HG03571 (cell line): Measurements from ENCODE around the gene SULT1A1.
"Not testable (repeated sequence)": the region's sequence is repeated elsewhere in the genome, so short reads cannot be mapped to it uniquely, and the experiment has no call there.

Experiments used
- ATAC-seq: cut with Tn5 transposase; IDR thresholded peaks from one replicate; pipeline ENCODE4 v1.9.1; 2021; ENCODE audit not compliant: unreplicated experiment

Gene SULT1A1

DNA sequence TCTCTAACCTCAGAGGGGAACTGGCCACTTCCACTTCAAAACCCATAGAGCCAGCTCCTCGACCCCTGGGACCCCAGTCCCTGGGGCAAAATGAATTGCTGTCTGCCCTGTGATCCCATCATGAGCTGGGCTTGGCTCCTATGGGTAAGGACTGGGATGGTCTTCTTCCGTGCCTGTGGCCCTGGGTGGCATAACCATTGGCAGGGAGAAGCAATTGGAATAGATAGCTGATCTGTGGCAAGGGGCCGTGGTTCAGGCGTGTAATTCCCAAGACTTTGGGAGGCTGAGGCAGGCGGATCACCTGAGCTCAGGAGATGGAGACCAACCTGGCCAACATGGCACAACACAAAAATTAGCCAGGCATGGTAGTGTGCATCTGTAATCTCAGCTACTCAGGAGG is 17.3 kb downstream of the SULT1A1 start:
- ATAC-seq, result no peak

GRCh38 chr16:28591355-28591754 is 18.5 kb downstream of the SULT1A1 start:
- ATAC-seq, result no peak

GRCh38 chr16:28590384-28591340 is 19.2 kb downstream of the SULT1A1 start:
- ATAC-seq, result no peak

DNA sequence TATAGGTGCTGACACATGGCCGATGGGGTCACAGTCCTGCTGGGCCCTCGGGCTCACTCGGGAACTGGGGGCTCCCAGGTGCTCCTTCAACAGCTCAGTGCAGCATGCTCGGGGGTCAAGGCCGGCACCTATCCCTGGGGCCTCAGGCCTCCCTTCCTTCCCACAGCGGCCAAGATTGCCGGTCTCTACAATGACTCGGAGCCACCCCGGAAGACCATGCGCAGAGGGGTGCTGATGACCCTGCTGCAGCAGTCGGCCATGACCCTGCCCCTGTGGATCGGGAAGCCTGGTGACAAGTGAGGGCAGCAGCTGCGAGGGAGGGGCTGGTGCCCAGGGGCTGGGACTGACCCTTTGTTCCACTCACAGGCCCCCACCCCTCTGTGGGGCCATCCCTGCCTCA is 19.9 kb downstream of the SULT1A1 start:
- no peak for ATAC-seq

DNA sequence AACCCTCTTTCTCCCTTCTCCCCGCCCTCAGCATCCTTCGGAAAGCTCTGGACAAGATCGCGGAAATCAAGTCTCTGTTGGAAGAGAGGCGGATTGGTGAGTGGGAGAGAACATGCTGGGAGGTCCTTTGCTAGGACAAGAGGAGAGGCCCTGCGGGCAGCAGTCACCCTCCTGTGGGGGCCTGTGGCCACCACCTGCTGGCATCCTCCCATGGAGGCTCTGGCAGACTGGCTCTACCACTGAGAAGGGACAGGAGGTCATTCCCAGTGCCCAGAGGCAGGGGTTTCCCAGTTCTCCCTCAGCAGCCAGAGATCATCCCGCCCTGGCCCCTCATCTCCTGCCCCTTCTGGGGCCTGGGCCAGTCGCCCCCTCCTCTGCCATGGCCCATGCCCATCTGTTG is 20.8 kb downstream of the SULT1A1 start:
- no peak for ATAC-seq

DNA sequence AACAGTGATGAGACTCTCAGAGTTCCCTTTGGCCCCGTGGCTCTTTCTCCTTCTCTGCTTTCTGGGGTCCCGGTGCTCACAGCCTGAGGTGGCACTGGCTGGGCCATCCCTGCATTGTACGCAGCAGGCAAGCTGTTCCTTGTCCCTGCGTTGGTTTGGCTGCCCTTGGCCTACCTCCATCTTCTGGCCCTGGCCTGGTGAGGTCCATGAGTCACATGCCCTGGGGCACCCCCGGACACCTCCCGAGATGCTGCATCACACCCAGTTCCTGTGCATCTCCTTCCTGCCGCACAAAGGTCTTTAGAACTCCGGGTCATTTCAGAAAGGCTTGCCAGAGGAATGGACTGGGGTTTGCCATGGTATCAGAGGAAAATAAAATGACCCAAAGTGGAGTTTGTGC is 22.5 kb downstream of the SULT1A1 start:
- ATAC-seq, result no peak

DNA sequence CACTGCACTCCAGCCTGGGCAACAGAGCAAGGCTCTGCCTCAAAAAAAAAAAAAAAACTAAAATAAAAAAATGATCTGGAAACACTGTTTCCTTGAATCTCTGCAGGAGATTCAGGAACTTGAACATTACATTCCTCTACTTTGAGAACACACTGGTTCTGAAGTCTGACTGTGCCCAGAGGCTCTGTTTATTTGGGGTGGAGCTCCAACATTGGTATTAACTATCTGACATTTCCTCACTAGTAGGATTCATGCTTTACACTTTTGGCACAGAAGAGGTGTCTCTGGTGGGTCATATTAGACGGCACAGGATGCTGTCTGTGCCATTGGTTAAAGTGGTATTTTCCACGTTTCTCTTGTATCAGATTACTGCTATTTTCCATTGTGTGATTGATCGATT is 23.4 kb downstream of the SULT1A1 start:
- no peak for ATAC-seq

- ATAC-seq, result no peak
Observed at GRCh38 chr16:28585674-28586073, 24.2 kb downstream of the SULT1A1 start.

DNA sequence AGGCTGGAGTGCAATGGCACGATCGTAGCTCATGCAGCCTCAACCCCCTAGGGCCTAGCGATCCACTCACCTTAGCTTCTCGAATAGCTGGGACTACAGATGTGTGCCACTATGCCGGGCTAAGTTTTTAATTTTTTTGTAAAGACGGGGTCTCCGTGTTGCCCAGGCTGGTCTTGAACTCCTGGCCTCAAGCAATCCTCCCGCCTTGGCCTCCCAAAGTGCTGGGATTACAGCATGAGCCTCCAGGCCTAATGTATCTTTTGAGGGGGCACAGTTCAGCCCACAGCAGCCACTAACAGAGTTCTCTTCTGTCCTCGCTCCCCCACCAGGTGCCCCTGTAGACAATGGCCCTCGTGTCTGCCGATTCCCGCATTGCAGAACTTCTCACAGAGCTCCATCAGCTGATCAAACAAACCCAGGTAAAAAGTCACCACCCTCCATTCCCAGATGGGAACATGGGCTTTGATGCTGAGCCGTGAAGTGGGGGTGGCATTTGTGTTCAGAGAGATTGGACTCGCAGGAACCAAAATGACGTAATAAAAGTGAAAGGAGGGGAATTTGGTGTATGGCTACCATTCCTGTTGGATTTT is 29.0 kb downstream of the SULT1A1 start:
- no peak for ATAC-seq

DNA sequence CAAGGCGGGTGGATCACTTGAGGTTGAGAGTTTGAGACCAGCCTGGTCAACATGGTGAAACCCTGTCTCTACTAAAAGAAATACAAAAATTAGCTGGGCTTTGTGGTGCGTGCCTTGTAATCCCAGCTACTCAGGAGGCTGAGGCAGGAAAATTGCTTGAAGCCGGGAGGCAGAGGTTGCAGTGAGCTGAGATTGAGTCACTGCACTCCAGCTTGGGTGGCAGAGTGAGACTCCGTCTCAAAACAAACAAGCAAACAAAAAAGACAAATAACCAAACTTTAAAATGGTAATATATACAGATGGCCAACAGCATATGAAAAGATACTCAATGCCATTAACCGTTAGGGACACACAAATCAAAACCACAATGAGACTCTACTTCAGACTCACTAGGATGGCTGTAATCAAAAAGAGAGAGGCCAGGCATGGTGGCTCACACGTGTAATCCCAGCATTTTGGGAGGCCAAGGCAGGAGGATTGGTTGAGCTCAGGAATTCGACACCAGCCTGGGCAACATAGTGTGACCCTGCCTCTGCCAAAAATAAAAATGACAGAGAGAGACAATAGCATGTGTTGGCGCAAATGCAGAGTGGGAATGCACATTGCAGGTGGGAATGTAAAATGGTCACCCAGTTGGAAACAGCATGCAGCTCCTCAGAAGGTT is 34.3 kb downstream of the SULT1A1 start:
- no peak for ATAC-seq

DNA sequence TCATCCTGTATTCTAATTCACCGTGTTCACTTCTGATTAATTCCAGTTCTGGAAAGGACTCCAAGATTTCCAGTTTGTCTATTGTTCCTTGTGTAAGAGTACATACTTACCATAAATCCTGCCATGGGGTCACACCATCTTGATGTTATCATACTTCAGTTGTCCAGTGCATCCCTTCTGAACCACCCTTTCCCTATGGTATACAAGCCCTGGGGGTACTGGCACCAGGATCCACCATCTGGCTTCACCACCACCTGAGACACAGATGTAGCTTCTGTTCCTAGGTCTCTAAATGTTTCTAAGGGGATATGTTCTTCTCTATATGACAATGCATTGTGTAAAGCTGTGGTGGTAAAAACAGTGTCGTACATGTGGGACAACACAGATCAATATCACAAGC is 34.9 kb downstream of the SULT1A1 start:
- no peak for ATAC-seq

- no peak for ATAC-seq
Observed at GRCh38 chr16:28573738-28574718, 35.8 kb downstream of the SULT1A1 start.

GRCh38 chr16:28572696-28573510 is 36.9 kb downstream of the SULT1A1 start:
- ATAC-seq, result no peak

DNA sequence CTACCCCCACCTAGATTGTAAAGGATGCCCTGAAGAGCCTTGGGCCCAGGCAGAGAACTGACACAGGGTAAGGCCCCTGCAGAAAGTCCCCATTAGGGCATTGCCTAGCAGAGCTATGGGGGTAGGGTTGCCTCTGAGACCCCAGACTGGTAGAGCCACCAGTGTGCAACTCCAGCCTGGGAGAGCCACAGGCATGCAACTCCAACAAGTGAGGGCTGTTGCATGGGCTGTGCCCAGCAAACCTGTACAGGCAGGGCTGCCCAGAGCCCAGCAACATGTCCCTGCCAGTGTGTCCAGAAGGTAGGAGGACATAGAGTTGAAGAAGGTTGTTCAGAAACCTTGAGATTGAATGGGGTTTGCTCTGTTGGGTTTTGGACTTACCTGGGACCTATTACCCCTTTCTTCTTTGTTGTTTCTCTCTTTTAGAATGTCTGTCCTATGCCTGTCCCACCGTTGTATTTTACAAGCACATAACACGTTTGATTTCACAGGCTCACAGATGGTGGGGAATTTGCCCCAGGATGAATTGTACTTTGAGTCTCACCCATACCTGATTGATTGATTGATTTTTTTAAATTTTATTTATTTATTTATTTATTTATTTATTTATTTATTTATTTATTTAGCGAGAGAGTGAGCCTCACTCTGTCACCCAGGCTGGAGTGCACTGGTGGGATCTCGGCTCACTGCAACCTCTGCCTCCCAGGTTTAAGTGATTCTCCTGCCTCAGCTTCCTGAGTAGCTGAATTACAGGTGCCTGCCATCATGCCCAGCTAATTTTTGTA is 39.7 kb downstream of the SULT1A1 start:
- no peak for ATAC-seq

DNA sequence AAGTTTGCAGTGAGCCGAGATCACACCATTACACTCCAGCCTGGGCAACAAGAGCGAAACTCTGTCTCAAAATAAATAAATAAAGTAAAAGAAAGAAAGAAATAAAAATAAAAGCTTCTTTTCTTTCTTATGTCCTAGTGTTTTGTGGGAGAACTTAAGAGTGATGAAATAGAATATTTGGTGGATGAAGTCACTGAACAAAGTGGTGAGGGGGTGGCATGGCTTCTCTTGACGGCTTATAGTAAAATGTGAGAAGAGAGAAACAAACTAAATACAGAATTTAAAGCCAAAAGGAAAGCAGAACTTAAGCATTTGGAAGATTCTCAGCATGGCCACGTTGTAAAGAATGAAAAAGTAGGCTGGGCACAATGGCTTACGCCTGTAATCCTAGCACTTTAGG is 40.8 kb downstream of the SULT1A1 start:
- ATAC-seq, result no peak

DNA sequence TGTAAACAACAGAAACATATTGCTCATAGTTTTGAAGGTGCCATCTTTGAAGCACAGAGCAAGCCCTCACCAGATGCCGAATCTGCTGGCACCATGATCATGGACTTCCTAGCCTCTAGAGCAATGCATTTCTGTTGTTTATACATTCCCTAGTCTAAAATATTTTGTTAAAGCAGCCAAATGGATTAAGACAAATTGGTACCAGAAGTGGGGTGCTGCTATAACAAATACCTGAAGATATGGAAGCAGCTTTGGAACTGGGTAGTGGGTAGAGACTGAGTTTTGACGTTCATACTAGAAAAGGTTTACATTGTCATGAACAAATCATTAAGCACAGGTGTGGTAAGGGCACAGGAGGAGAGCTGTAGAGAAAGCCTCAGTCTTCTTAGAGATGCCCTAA is 42.6 kb downstream of the SULT1A1 start:
- ATAC-seq, result no peak

DNA sequence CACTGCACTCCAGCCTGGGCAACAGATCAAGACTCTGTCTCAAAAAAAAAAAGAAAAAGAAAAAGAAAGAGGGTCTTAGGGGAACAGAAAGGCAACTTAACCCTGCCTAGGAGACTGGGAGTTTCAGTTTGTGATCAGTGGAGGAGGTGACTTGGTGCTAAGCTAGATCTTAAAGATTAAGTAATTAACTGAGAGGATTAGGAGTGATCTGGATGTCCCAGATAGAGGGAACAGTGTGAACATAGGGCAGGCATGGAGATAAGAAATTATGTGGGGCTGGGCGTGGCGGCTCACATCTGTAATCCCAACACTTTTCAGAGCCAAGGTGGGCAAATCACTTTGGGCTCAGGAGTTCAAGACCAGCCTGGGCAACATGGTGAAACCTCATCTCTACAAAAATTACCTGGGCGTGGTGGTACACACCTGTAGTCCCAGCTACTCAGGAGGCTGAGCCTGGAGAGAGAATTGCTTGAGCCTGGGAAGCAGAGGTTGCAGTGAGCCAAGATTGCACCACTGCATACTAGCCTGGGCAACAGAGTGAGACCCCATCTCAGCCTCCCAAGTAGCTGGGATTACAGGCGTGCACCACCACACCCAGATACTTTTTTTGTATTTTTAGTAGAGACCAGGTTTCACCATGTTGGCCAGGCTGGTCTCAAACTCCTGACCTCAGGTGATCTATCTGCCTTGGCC is 43.5 kb downstream of the SULT1A1 start:
- not testable (repeated sequence) for ATAC-seq

- no peak for ATAC-seq
Observed at GRCh38 chr16:28563218-28563617, 46.6 kb downstream of the SULT1A1 start.

DNA sequence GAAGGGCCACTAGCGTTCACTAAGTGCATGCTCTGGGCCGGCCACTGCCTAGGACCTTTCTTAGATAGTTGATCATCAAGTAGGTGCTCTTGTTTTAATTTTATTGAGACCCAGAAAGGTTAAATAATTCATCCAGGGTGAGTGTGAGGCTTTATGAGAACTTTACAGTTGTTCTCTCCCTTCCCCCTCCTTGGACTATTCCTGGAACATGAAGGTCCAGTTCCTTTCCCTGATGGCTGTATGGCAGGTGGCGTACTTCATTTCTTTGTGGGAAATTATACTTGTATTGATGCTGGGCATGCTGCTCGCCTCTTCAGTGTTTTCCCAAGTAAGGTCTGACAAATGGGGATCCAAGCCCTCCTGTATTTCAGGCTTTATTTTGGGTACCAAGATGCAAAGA is 47.6 kb downstream of the SULT1A1 start:
- ATAC-seq, result no peak
